Ovary (tissue), 9 donors: ENCODE data around the gene CLRN1. TPM values are rescaled to one million over a fixed set of nuclear protein-coding genes. Genes with fewer than 3 reads are reported as not detected.

Experiments
- DNase-seq, 5 donors: peaks; one replicate each; pipeline ENCODE4 v3.0.0-alpha.2; 2019 to 2020
- H3K27ac ChIP-seq, 2 donors: fragments of 200-600 bp; one replicate each; pipeline versions ENCODE4 v1.5.1 to v1.8.0; 2019 to 2022
- H3K27me3 ChIP-seq: fragments of 200-600 bp; one replicate; pipeline ENCODE4 v1.8.0; 2022
- H3K36me3 ChIP-seq: fragments of 200-600 bp; sonication (generic); one replicate; pipeline ENCODE4 v1.5.1; 2019
- H3K4me1 ChIP-seq: one replicate; pipeline ENCODE4 v1.8.1; 2013; ENCODE audit warnings: mild to moderate bottlenecking, moderate library complexity; ENCODE audit not compliant: insufficient read depth
- H3K4me3 ChIP-seq: fragments of 200-600 bp; sonication (generic); one replicate; pipeline ENCODE4 v1.5.1; 2017
- H3K9me3 ChIP-seq, 2 donors: fragments of 200-600 bp in 1 of 2; sonication (generic) in 1 of 2; one replicate each; pipeline versions ENCODE4 v1.5.1 to v1.8.1; 2013 to 2019; ENCODE audit warnings: mild to moderate bottlenecking in 1 of 2, moderate library complexity in 1 of 2
- CTCF ChIP-seq, 3 donors: fragments of 450-650 bp in 2 of 3; fragments of 200-600 bp in 1 of 3; IDR thresholded peaks; one replicate each; pipeline versions ENCODE4 v1.5.1 to v1.8.0; 2016 to 2022; ENCODE audit warnings: antibody characterized with exemption in 3 of 3, mild to moderate bottlenecking in 1 of 3
- EP300 ChIP-seq: sonication (generic); formaldehyde crosslinking; IDR thresholded peaks from one replicate; pipeline ENCODE4 v1.6.1; 2017; ENCODE audit warnings: antibody characterized with exemption
- POLR2A ChIP-seq: fragments of 450-650 bp; IDR thresholded peaks from one replicate; pipeline ENCODE4 v1.6.1; 2017; ENCODE audit warnings: antibody characterized with exemption, mild to moderate bottlenecking, moderate library complexity
- WGBS, 3 donors: extraction: QIAGEN DNeasy Blood & Tissue Kit in 1 of 3; methylation state at CpG; one replicate each; pipeline versions ENCODE4 v1.1.5 to v1.1.7; 2013 to 2017; 5-methylcytosine and 5-hydroxymethylcytosine counted together
- intact Hi-C, 4 donors: fragments of 100-400 bp; cut with DNase I; formaldehyde crosslinking; loops; one replicate each; pipeline versions ENCODE4 v1.11.0 to v1.15.1; 2022 to 2023
- polyA plus RNA-seq, 2 donors: library from polyadenylated mRNA; stranded (reverse); fragments of 200-250 nt in 1 of 2; fragments of 350-450 nt in 1 of 2; fragmentation: Illumina TruSeq in 1 of 2; extraction: RNeasy Lipid Tissue Mini Kit (QIAGEN cat#74804) in 1 of 2; gene quantifications; one replicate each; pipeline ENCODE4 v1.2.3, GENCODE V29; 2013 to 2014
- total RNA-seq, 7 donors: library from RNA; depleted of rRNA in 2 of 7; stranded (reverse); fragments of >200 nt in 2 of 7; fragmentation: NEBNext Ultra II Directional in 3 of 7; extraction: Animal tissue kit (Norgen Biotek cat#: 25700) in 3 of 7; gene quantifications; one replicate each; pipeline versions ENCODE4 v1.1.0 to v1.2.4, GENCODE V29; 2016 to 2023
- donor health status: DM: no; HTN: no; CAD: no; lungs with moderate emphysema.
- donor health status: DM: no; HTN: no; CAD: no.
- donor health status: Bipolar disorder and iron deficiency.
- donor health status: DM: yes; HTN: yes; CAD: no.
- donor health status: DM: no; HTN: no; CAD: no.
- donor health status: DM: yes; HTN: yes; CAD: no.

Gene CLRN1
- total and polyA plus RNA-seq, 9 donors: not detected

DNA sequence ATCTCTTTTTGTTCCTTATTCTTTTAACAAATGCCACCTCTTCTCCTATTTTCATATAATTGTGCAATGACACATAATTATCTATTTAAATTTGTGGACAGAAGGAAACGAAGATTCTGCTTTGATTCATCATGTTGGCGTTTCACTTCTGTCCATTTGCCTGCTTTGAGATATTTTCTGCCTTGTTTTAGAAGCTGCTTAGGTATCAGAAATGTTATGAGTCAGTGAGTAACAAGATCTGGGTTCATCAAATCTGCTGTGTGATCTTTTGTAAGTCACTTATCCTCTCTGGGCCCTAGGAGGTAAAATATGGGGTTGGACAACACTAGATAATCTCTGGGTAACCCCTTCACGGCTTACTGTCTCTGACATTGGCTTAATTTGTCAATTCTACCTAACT lies 60.0 kb downstream of the CLRN1 start:
- no peak for DNase-seq
- H3K36me3 ChIP-seq: no peaks in the 10 kb centered on the region
- no peaks in the 10 kb centered on the region for H3K9me3 ChIP-seq
- intact Hi-C loops: no loop called here
- 84 to 88% (median 85%) methylated on average over 3 of the region's 3 CpGs for WGBS, 3 donors
- no peak overlapping the region for H3K27ac ChIP-seq
- H3K27me3 ChIP-seq: no peaks in the 10 kb centered on the region
- no peak overlapping the region for H3K4me3 ChIP-seq
- TF ChIP-seq EP300 (no peak), CTCF (IDR thresholded peaks at IDR 0.05) (no peak), POLR2A (no peak)
- H3K4me1 ChIP-seq: no peaks in the 10 kb centered on the region

GRCh38 chr3:150911771-150912170 lies 60.8 kb downstream of the CLRN1 start:
- DNase-seq: no peak

GRCh38 chr3:150906461-150906860 lies 66.1 kb downstream of the CLRN1 start:
- Histone ChIP-seq H3K27me3 (no peaks in the 10 kb centered on the region), H3K27ac (no peak overlapping the region), H3K9me3 (no peaks in the 10 kb centered on the region), H3K4me3 (no peak overlapping the region), H3K36me3 (no peaks in the 10 kb centered on the region), H3K4me1 (no peaks in the 10 kb centered on the region)
- TF ChIP-seq POLR2A (no peak), EP300 (no peak), CTCF (IDR thresholded peaks at IDR 0.05) (no peak)
- 29 to 54% (median 38%) methylated on average over 1 of the region's 1 CpG for WGBS, 3 donors
- DNase-seq: no peak
- intact Hi-C loops: no loop called here

More at GRCh38 chr3:150911771-150912170, 60.8 kb downstream of the CLRN1 start:
- intact Hi-C loops: no loop called here
- Histone ChIP-seq H3K9me3 (no peaks in the 10 kb centered on the region), H3K27me3 (no peaks in the 10 kb centered on the region), H3K27ac (no peak overlapping the region), H3K4me1 (no peaks in the 10 kb centered on the region), H3K4me3 (no peak overlapping the region), H3K36me3 (no peaks in the 10 kb centered on the region)
- TF ChIP-seq POLR2A (no peak), EP300 (no peak), CTCF (IDR thresholded peaks at IDR 0.05) (no peak)

DNA sequence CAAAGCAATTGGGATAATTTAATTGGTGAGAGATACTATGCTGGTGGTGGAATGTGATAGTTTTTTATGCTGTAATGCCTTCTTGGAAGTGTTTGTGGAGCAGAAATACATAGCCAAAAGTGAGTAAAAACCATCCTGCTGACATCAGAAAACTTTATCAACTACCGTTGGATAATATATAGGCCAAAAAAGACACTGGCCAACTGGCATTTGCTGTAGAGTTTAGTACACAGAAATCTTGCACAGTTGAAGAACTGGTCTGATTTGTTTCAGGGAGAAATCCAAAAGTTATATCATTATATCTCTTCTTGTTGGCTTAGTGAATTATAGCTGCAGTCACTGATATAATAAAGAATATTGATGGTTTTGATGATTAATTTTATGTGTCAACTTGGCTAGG lies 66.8 kb downstream of the CLRN1 start:
- Histone ChIP-seq H3K27me3 (no peaks in the 10 kb centered on the region), H3K4me1 (no peaks in the 10 kb centered on the region), H3K27ac (no peak overlapping the region), H3K36me3 (no peaks in the 10 kb centered on the region), H3K4me3 (no peak overlapping the region), H3K9me3 (no peaks in the 10 kb centered on the region)
- no peak for DNase-seq
- TF ChIP-seq CTCF (IDR thresholded peaks at IDR 0.05) (no peak), EP300 (no peak), POLR2A (no peak)
- WGBS, 3 donors: 31 to 47% (median 38%) methylated on average over 1 of the region's 1 CpG
- intact Hi-C loops: no loop called here

DNA sequence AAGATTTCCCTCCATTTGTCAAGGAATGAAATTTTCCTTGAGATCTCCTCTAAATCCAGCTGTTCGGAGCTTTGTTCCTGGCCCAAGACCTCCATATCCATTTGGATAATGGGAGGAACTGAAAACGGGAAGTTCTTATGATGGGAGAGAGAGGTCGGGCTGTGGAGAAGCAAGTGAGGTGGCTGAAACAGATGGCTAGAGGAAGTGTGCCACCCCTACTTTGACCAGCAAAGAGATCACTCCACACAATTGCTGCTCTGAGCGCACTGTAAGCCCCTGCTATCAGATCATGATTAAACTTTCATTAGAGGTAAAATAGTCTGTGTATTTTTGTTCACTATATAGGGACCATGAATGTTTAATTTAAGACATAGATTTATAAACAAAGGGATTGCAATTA lies 67.2 kb downstream of the CLRN1 start, which contains the start of gene MINDY4B:
TSS of gene MINDY4B (minus strand) at position 101 of the 400 bp plus-strand sequence. CDS start at position 101, 0 bp downstream.
- TF ChIP-seq EP300: no peak
- no peak for TF ChIP-seq CTCF (IDR thresholded peaks at IDR 0.05)
- TF ChIP-seq POLR2A: no peak
- no peak within 1 kb of the TSS for H3K4me3 ChIP-seq
- 91 to 98% (median 92%) methylated on average over 4 of the region's 4 CpGs for WGBS, 3 donors
- no peaks in the 10 kb centered on the region for H3K27me3 ChIP-seq
- no peak within 1 kb of the TSS for H3K27ac ChIP-seq
- intact Hi-C loops: no loop called here
- H3K9me3 ChIP-seq: no peaks in the 10 kb centered on the region
- H3K36me3 ChIP-seq: no peaks in the 10 kb centered on the region
- no peaks in the 10 kb centered on the region for H3K4me1 ChIP-seq
- no peak for DNase-seq
